Measurements from ENCODE around the gene LYZL2. TPM values are rescaled to one million over a fixed set of nuclear protein-coding genes. Genes with fewer than 3 reads are reported as not detected.
"Not testable (repeated sequence)": the region's sequence is repeated elsewhere in the genome, so short reads cannot be mapped to it uniquely, and the experiment has no call there.

Gene LYZL2
- total and polyA plus RNA-seq, 9 of the 15 experiments (the other 6 are each of a cell fraction or from before 2014, with no cell fraction given) = not detected

GRCh38 chr10:30656233-30656632 lies 26.7 kb upstream of the LYZL2 start:
- POLR2A ChIA-PET = no interaction called here
- Histone ChIP-seq H3K4me3 (no peak overlapping the region), H4K20me1 (replicated peaks; ENCODE audit: control insufficient read depth, insufficient read depth, low read length) (no peaks in the 10 kb centered on the region), H3K79me2 (ENCODE audit: control insufficient read depth, insufficient read depth, low read length) (no peaks in the 10 kb centered on the region), H2AFZ (ENCODE audit: low read depth, low read length) (no peak overlapping the region), H3K36me3 (ENCODE audit: control insufficient read depth, insufficient read depth, low read length) (no peaks in the 10 kb centered on the region), H3K4me1 (replicated peaks in 1 of 2; ENCODE audit: control insufficient read depth in 2 of 2, insufficient read depth in 2 of 2, low read length in 2 of 2) (no peaks in the 10 kb centered on the region), H3K9me3 (replicated peaks; ENCODE audit: control insufficient read depth, insufficient read depth, low read depth, low read length) (no peaks in the 10 kb centered on the region), H3K27me3 (ENCODE audit: control insufficient read depth in 2 of 2, insufficient read depth in 2 of 2, low read length in 2 of 2) (peaks cover 6 to 10% of the 10 kb centered on the region in 2 experiments; a peak in 4 of 5 replicates), H3K9ac (ENCODE audit: insufficient read depth in 1 of 2, low read depth in 2 of 2, low read length in 2 of 2) (no peak overlapping the region), H3K27ac (ENCODE audit: extremely low read depth, low read depth, low read length) (no peak overlapping the region), H3K9me1 (ENCODE audit: control insufficient read depth, insufficient read depth, low read length) (no peaks in the 10 kb centered on the region), H3K4me2 (ENCODE audit: insufficient read depth, low read length) (no peak overlapping the region)
- TF ChIP-seq MTA1 (IDR thresholded peaks at IDR 0.05; ENCODE audit: borderline replicate concordance) = no peak
- TF ChIP-seq ELF2 (CRISPR knock-in tag; IDR thresholded peaks at IDR 0.05) = no peak
- TF ChIP-seq PRMT5 (CRISPR knock-in tag; IDR thresholded peaks at IDR 0.05) = no peak
- TF ChIP-seq ZNF766 (CRISPR knock-in tag; conservative IDR thresholded peaks at IDR 0.05) = no peak
- no peak for TF ChIP-seq CCAR2 (IDR thresholded peaks at IDR 0.05; ENCODE audit: low read depth, low read length)
- no peak for TF ChIP-seq KAT8 (IDR thresholded peaks at IDR 0.05; ENCODE audit: low read depth)
- TF ChIP-seq BMI1 (IDR thresholded peaks at IDR 0.05; ENCODE audit: low read length) = no peak
- TF ChIP-seq, protein P1, sequence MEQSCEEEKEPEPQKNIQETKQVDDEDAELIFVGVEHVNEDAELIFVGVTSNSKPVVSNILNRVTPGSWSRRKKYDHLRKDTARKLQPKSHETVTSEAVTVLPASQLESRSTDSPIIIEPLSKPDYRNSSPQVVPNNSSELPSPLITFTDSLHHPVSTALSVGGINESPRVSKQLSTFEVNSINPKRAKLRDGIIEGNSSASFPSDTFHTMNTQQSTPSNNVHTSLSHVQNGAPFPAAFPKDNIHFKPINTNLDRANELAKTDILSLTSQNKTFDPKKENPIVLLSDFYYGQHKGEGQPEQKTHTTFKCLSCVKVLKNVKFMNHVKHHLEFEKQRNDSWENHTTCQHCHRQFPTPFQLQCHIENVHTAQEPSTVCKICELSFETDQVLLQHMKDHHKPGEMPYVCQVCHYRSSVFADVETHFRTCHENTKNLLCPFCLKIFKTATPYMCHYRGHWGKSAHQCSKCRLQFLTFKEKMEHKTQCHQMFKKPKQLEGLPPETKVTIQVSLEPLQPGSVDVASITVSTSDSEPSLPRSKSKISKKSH (CRISPR knock-in tag; IDR thresholded peaks at IDR 0.05) = no peak
- TF ChIP-seq SP2 (IDR thresholded peaks at IDR 0.05; ENCODE audit: extremely low read depth, low read depth, low read length, poor library complexity, severe bottlenecking) = no peak
- TF ChIP-seq PPARD (CRISPR knock-in tag; IDR thresholded peaks at IDR 0.05) = no peak
- no peak for TF ChIP-seq ZBTB12 (CRISPR knock-in tag; IDR thresholded peaks at IDR 0.05)
- TF ChIP-seq ZNF23 (CRISPR knock-in tag; IDR thresholded peaks at IDR 0.05) = no peak
- TF ChIP-seq RBBP5 (IDR thresholded peaks at IDR 0.05; ENCODE audit: borderline replicate concordance, insufficient read depth, low read length, poor library complexity, severe bottlenecking) = no peak
- no peak for TF ChIP-seq ZNF3 (CRISPR knock-in tag; IDR thresholded peaks at IDR 0.05)
- no peak for TF ChIP-seq ETV6 (IDR thresholded peaks at IDR 0.05; ENCODE audit: borderline replicate concordance in 1 of 2, low read depth in 2 of 2, low read length in 1 of 2)
- TF ChIP-seq ETV6 (CRISPR knock-in tag; IDR thresholded peaks at IDR 0.05; ENCODE audit: borderline replicate concordance) = no peak
- TF ChIP-seq ZNF224 (CRISPR knock-in tag; IDR thresholded peaks at IDR 0.05) = no peak
- intact Hi-C loops (cut with micrococcal nuclease) (no loop called here), in situ Hi-C loops (cut with MboI) (loop anchor here (5.0 kb wide), 1 partner anchor 1089 kb away; no protein-coding TSS in a partner anchor)
- BruUV-seq (replicated peaks) = no TSS peak
- DNase-seq (ENCODE audit: extremely low read depth in 1 of 4, low spot score in 3 of 4) (no peak), ATAC-seq (no peak), FAIRE-seq (no peak)
- CTCF ChIA-PET (ENCODE audit: low intra/inter-chr PET ratio) = no interaction called here
- 0% methylated on average over 5 of the region's 5 CpGs for WGBS (ENCODE audit: insufficient coverage, low coverage, missing lambda C conversion rate)

DNA sequence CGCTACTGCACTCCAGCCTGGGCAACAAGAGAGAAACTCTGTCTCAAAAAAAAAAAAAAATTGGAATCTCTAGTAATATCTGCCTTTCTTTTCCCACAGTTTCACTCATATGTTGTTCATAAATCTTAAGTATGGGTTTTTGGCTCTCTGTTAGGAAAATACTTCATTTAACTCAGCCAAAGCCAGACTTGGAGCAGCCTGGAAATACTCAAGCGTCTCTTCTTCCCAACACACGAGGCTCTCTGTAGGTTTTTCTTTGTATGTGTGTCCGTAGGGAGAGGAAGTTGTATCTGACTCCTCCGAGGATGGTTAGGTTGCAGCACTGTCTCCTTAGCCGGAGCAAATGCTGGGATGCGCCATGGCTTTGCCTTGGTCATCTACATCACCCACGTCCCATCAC lies 25.4 kb upstream of the LYZL2 start:
- POLR2A ChIA-PET; DNase-seq (ENCODE audit: extremely low read depth in 1 of 4, low spot score in 3 of 4); H3K4me3 ChIP-seq; H3K4me2 ChIP-seq (ENCODE audit: insufficient read depth, low read length); ATAC-seq; FAIRE-seq; H3K27me3 ChIP-seq (ENCODE audit: control insufficient read depth in 2 of 2, insufficient read depth in 2 of 2, low read length in 2 of 2); H3K79me2 ChIP-seq (ENCODE audit: control insufficient read depth, insufficient read depth, low read length); intact Hi-C loops (cut with micrococcal nuclease); H3K27ac ChIP-seq (ENCODE audit: extremely low read depth, low read depth, low read length); H3K4me1 ChIP-seq (replicated peaks in 1 of 2; ENCODE audit: control insufficient read depth in 2 of 2, insufficient read depth in 2 of 2, low read length in 2 of 2); H4K20me1 ChIP-seq (replicated peaks; ENCODE audit: control insufficient read depth, insufficient read depth, low read length); BruUV-seq (replicated peaks); H3K36me3 ChIP-seq (ENCODE audit: control insufficient read depth, insufficient read depth, low read length); H3K9me3 ChIP-seq (replicated peaks; ENCODE audit: control insufficient read depth, insufficient read depth, low read depth, low read length); CTCF ChIA-PET (ENCODE audit: low intra/inter-chr PET ratio); H3K9ac ChIP-seq (ENCODE audit: insufficient read depth in 1 of 2, low read depth in 2 of 2, low read length in 2 of 2); H2AFZ ChIP-seq (ENCODE audit: low read depth, low read length); H3K9me1 ChIP-seq (ENCODE audit: control insufficient read depth, insufficient read depth, low read length): not testable (repeated sequence)
- in situ Hi-C loops (cut with MboI) = loop anchor here (5.0 kb wide), 1 partner anchor 1088 kb away; no protein-coding TSS in a partner anchor
- WGBS (ENCODE audit: insufficient coverage, low coverage, missing lambda C conversion rate) = 0% methylated on average over 8 of the region's 8 CpGs
